ENCODE data around the gene MICALL2.

DNA sequence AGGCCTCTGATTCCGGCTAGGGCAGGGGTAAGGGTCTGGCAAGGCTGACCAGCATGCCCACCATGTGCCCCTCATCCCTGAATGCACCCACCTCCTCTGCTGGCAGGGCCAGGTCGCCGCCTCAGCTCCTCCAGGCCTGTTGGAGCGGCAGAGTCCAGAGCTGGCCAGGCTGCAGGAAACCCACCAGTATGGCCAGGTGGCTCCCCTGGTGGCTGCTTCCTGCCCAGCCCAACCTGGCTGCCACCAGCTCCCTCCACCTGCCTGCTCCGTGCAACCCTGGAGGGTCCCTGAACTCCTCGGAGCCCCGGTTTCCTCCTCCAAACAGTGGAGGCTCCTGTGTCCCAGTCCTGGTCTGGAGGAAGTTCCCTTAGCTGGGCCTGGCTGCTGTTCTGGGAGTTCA lies 39.6 kb downstream of the MICALL2 start:
- TF ChIP-seq, protein P1, sequence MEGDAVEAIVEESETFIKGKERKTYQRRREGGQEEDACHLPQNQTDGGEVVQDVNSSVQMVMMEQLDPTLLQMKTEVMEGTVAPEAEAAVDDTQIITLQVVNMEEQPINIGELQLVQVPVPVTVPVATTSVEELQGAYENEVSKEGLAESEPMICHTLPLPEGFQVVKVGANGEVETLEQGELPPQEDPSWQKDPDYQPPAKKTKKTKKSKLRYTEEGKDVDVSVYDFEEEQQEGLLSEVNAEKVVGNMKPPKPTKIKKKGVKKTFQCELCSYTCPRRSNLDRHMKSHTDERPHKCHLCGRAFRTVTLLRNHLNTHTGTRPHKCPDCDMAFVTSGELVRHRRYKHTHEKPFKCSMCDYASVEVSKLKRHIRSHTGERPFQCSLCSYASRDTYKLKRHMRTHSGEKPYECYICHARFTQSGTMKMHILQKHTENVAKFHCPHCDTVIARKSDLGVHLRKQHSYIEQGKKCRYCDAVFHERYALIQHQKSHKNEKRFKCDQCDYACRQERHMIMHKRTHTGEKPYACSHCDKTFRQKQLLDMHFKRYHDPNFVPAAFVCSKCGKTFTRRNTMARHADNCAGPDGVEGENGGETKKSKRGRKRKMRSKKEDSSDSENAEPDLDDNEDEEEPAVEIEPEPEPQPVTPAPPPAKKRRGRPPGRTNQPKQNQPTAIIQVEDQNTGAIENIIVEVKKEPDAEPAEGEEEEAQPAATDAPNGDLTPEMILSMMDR (IDR thresholded peaks at IDR 0.05) = no peak
- no peak for TF ChIP-seq POLR2A (IDR thresholded peaks at IDR 0.05)

Measured in adrenal gland (tissue), 5 donors.